Measurements from ENCODE around the gene MSMB. TPM values are rescaled to one million over a fixed set of nuclear protein-coding genes. Genes with fewer than 3 reads are reported as not detected.
A peak's percentile ranks its signal among the peaks of the same experiment; 100 is the strongest.

The MSMB gene
- total and polyA plus RNA-seq, 9 of the 15 experiments (the other 6 are each of a cell fraction or from before 2014, with no cell fraction given): 0.21 to 0.60 TPM; not detected in 7

GRCh38 chr10:46018453-46019176, 27.5 kb downstream of the MSMB start (continued):
- TF ChIP-seq CHD7 (IDR thresholded peaks at IDR 0.05; ENCODE audit: low read depth, low read length) (no peak), NR3C1 (CRISPR knock-in tag; IDR thresholded peaks at IDR 0.05) (no peak), NCOR1 (IDR thresholded peaks at IDR 0.05) (peak; percentile 88), PBX2 (CRISPR knock-in tag; IDR thresholded peaks at IDR 0.05; ENCODE audit: low read depth) (no peak), PBX2 (tag; conservative IDR thresholded peaks at IDR 0.05; ENCODE audit: low read depth) (peak; percentile 82), SMARCE1 (IDR thresholded peaks at IDR 0.05) (peak; percentile 92), SMAD4 (CRISPR knock-in tag; conservative IDR thresholded peaks at IDR 0.05) (peak; percentile 72; the same call in 1 of the 2 replicates), CC2D1A (IDR thresholded peaks at IDR 0.05) (0 out of 2 replicates have a peak, but pooled peaks have one; percentile 22), POLR2AphosphoS5 (IDR thresholded peaks at IDR 0.05; ENCODE audit: control insufficient read depth, insufficient read depth, low read depth, low read length) (peak; percentile 69), OTX1 (CRISPR knock-in tag; IDR thresholded peaks at IDR 0.05) (no peak), NR2C1 (IDR thresholded peaks at IDR 0.05) (no peak), NR2C1 (tag; IDR thresholded peaks at IDR 0.05) (no peak), TAF1 (IDR thresholded peaks at IDR 0.05; ENCODE audit: control insufficient read depth, extremely low read depth, insufficient read depth, low read length, severe bottlenecking) (no peak), CBFA2T3 (IDR thresholded peaks at IDR 0.05) (peak; percentile 94)
